H4 (cell line): ENCODE measurements around the gene PABPN1L. TPM values are rescaled to one million over a fixed set of nuclear protein-coding genes. Genes with fewer than 3 reads are reported as not detected.

Experiments
- DNase-seq: peaks from one replicate; pipeline ENCODE4 v3.0.0-alpha.2; 2015; ENCODE audit warnings: low spot score
- total RNA-seq: library from RNA; depleted of rRNA; stranded (reverse); fragments of >200 nt; shearing (Covaris generic); gene quantifications from 2 replicates; pipeline ENCODE4 v1.2.3, GENCODE V29; 2014

Gene PABPN1L
- total RNA-seq, 1 experiment from 2014 or later: not detected

DNA sequence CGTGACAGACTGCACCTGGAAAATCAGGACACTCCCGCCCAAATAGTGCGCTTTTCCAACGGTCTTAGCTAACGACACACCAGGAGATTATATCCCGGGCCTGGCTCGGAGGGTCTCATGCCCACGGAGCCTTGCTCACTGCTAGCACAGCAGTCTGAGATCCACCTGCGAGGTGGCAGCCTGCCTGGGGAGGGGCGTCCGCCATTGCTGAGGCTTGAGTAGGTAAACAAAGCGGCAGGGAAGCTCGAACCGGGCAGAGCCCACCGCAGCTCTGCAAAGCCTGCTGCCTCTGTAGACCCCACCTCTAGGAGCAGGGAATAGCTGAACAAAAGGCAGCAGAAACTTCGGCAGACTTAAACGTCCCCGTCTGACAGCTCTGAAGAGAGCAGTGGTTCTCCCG lies 14.8 kb downstream of the PABPN1L start:
- no peak for DNase-seq

DNA sequence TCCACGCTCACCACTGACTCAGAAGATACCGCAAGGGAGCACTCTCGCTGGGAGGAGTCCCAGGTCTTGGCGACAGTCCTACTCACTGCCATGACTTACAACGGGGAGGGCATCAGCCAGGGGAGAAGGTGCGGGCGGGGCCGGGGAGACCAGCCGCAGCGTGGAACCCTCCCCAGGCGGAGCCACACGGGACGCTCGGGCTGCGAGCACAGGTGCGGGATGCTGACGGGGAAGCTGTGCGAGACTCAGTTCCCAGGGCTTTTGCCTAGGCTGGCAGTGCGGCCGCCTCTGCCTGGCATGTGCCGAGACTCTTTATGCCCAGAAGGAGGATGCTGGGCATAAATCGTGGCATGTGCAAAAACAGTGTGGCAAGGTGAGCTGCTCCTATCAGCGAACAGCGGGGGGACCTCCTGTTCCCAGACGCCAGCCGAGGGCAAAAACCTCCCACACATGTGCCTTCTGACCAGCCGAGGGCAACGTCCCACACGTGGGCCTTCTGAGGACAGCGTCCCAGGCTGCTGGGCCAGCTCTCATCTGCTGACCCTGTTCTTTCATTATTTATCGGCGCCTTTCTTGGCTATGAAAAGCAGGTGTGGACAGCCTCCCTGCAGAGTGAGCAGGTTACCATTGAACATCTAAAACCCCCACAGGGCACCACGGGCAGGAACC lies 15.8 kb downstream of the PABPN1L start:
- no peak for DNase-seq

DNA sequence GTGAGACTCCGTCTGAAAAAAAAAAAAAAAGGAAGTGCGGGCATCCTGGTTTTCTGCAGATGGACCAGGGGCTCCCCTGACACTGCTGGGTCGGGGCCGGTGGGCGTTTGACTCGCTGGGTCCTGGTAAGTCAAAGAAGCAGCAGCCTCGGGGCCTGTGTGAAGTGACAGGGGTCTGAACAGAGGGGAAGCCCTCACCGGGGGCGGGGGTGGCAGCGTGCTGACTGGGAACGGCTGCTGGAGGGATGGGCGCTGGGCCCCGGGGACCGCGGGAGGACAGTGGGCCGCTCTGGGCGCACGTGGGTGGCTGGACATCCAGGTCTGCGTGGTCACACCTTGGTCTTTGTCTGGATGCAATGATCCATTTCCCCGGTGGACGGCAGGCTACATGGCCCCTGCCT lies 17.9 kb downstream of the PABPN1L start:
- no peak for DNase-seq

DNA sequence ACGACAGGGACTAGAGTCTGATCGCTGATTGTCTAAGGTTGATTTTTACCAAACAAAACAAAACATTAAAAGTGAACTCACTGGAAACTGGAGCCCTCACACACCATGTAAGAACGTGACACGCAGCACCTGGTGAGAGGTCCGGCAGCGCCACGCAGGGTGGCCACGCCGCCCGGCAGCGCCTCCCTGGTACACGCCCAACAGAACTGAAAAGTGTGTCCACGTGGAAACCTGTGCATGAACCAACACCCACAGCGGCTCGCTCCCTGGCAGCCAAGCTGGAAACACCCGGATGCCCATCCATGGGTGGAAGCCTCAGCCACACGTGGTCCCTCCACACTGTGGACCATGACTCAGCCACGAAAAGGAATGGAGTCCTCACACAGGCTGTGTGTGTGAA lies 18.8 kb downstream of the PABPN1L start:
- DNase-seq: no peak

DNA sequence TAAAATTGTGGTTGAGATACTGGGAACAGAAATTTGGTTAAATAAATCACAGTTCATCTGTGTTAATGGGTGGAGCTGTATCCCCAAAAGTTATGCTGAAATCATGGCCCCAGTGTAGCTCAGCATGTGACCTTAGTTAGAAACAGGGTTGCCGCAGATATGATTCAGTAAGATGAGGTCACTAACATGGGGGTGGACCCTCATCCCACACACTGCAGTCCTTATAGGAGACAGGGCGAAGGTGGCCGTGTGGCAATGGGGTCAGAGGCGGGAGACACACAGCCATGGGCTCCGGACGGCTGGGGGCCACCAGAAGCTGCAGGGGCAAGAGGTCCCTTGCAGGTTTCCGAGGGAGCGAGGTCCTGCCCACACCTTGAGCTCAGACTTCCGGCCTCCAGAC lies 20.4 kb downstream of the PABPN1L start:
- no peak for DNase-seq

DNA sequence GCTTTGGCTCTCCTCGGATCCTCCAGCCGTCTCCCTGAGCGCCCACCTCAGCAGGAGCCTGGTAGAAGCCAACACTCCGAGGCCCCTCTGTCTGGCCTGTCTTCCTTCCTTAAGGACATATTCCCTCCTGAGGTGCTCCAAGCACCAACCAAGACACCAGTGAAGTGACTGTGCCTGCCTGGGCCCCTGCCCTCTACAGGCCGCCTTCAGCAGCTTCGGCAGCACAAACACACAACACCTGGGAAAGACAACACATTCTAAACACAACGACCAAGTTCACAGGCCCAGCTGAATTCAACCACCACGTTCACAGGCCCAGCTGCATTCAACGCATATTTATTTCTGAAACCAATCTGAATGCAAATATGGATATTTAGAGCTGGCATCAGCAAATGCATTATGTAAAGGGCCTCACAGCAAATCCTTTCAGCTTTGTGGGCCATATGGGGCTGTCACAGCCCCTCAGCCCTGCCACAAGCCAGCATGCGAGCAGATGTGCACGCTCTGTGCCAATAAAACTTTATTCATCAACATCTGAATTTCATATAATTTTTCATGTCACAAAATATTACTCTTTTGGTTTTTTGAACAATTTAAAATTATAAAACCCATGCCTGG lies 21.9 kb downstream of the PABPN1L start:
- DNase-seq: no peak

DNA sequence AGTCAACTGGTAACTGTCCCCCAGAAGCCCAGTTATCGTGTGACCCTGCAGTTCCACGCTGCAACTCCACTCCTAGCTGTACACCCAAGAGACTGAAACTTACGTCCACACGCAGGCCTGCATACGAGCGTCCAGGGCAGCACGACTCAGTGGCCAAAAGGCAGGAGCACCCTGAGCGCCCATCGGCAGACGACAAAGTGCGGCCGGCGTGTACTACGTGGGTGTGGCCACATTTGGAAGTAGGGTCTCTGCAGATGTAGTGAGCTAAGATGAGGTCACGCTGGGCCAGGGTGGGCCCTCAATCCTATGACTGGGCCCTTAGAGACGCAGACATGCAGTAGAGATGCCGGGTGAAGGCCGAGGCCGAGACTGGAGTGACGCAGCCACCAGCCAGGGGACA lies 23.2 kb downstream of the PABPN1L start:
- DNase-seq: no peak

DNA sequence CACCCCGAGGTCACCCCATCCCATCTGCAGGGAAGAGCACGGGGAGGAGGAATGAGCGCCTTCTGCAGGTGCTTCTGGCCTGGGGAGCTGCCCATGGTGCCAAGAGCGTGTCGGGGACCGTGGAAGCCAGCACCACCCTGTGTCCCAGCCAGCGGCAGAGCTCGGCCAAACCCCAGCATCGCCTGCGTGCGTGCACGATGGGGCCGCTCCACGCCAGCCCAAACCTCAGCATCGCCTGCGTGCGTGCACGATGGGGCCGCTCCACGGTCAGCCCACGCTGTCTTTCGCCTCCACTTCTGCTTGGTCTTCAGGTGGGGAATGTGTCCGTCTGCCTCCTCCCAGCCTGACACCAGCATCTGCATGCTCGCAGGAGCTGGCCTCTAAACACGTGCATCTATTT lies 23.7 kb downstream of the PABPN1L start:
- no peak for DNase-seq

DNA sequence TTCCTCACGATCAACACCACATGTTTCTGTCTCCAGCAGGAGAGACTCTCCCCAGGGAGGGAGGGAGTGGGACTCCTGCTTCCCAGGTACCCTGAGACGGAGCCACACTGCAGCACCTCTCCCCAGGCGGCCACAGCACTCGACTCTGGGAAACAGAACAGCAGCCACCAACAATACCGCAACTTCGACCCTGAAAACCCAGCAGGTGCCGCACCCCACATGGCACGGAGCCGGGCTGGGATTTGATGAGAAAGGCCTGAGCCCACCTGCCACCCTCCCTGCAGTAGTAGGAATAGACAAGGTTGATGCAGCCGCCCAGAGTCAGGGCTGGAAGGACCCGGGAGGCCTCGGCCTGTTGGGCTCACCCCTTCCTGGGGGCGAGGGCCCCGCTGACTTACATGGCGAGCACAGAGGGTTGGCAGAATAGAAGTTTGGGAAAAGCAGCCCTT lies 24.1 kb downstream of the PABPN1L start:
- no peak for DNase-seq

DNA sequence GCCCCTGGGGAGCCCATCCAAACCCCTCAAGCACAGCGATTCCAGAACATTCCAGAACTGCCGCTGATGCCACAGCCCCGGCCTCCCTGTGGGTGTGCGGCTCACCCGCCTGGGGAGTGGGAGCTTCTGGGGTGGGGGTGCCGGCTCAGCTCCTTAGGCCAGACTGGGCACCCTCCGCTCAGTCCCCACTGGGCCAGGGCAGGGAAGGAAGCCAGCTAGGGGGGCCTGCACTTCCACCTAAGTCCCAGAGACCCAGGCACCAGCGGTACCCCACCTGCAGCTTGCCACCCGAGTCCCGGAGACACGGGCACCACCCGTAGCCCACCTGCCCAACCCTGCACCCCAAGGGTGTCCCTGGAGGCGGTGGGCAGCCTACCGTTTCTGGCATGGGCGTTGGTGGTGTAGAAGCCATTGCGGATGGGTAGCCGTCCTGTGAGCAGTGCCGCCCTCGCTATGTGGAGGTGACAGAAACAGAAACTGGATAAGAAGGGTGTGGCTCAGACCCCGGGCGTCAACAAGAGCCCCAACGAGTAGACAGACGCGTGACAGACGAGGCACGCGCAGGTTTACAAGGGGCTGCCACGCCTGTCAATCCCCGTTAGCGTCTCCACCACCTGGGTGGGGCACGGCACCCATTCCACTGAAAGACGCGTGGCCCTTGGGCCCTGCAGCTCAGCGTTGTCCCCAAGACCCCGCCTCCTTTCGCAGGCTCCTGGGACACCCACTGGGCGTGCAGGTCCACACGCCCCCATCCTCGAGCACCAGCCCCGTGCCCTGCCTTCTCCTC lies 24.7 kb downstream of the PABPN1L start:
- no peak for DNase-seq

DNA sequence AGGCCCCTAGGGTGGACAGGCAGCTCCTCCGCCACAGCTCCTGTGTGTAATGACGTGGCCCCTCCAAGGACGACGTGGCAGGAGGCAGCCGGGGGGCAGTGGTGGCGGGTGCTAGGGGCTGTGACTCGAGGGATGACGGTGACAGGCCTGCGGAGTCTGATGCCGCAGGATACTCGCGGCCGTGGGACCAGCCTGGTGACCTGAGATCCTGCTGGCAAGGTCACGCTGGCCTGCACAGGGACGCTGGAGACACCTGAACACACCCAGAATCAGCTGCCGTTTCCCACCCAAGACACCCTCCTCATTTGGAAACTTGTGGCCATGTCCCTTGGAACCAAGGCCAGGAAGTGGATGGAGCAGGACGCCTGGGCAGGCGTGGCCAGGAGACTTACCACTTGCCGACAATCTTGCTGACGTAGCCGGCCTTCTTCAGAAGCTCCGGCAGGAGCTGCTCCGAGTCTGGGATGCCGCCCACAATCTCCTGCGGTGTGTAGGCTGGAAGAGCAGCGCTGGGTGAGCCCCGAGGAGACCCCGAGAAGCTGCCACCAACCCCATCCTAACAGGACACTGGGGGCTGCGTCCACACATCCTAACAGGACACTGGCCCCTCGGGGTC lies 25.8 kb downstream of the PABPN1L start:
- DNase-seq: no peak

DNA sequence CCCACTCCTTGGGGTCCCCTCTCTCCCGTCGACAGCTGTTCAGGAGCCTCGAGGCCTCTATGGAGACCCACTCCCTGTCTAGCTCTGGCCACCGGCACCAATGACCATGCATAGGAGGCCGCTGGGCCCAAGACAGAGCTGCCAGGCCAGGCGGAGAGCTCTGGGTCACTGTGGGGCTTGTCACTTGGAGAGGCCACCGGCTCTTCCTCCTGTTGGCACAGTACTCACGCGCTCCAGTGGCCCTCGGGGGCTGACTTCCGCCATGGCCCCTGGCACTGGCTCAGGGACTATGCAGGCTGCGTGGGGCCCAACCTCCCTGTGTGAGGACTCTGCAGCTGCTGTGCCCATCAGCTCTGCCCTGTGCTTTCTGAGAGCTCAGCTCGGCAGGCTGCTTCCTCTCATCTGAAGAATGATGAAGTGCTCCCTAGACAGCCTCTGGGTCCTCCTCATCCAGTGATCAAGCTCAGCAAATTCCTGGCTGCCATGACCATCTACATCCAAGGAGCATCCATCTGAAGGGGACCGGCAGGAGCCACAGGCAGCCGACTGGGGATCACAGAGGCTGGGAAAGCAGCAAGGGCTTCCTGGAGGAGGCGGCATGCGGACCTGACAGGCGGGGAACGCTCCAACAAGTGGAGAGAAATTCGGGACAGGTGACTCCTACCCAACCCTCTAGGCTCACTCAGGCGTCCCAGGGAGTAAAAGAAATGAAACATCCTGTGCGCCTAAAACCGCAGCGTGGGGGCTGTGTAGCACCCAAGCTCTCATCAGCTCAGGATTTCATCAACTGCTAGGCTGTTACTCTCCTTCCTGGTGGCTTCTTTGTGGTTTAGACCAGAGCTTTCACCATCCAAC lies 26.5 kb downstream of the PABPN1L start:
- DNase-seq: no peak

DNA sequence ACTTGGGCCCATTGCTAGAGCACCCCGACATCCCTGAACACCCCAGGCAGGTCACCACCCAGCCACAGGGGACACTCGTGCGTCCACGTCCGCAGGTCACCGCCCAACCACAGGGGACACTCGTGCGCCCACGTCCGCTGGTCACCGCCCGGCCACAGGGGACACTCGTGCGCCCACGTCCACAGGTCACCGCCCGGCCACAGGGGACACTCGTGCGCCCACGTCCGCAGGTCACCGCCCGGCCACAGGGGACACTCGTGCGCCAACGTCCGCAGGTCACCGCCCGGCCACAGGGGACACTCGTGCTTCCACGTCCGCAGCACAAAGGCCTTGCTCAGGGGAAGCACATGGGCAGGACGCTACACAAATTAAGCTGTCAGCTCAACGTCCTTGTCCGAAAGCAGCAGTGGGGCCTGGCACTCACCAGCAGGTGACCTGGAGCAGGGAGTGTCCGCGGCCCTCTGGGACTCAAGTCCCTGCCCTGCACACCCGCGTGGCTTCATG lies 27.4 kb downstream of the PABPN1L start:
- DNase-seq: no peak

DNA sequence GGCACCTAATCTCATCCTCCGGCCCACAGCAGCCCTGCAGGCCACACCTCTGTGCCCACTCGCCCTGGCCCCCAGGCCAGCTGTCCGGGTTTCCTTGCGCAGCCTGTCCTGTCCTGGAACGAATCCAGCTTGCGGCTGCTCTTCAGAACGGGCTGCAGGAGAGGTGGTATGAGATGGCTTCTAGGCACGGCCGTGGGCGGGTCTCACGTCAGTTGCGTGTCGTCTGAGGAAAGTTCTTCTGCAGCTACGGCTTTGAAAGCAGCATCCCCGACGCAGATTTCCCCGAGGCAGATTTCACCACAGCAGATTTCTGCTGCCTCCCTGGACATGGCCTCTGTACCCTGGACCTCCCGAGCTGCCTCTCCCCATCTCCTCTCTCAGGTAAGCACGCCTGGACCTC lies 27.9 kb downstream of the PABPN1L start:
- no peak for DNase-seq

DNA sequence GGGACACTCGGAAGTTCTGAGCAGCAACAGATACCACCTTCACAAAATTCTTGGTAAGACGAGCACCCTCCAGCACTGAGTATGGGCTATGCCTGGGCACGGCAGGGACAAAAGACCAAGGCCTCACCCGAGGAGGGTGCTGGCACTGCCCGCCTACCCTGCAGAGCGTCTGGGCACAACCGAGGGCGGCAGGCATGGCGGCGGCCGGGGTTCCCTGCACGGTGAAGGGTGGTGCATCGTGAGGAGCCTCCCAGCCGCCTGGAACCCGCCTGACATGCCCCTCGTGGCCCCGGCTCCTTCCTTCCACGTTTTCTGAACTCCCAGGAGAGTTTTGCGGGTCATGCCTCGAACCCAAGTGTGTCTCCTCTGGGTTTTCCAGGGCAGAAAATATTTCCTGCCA lies 28.7 kb downstream of the PABPN1L start:
- DNase-seq: no peak

DNA sequence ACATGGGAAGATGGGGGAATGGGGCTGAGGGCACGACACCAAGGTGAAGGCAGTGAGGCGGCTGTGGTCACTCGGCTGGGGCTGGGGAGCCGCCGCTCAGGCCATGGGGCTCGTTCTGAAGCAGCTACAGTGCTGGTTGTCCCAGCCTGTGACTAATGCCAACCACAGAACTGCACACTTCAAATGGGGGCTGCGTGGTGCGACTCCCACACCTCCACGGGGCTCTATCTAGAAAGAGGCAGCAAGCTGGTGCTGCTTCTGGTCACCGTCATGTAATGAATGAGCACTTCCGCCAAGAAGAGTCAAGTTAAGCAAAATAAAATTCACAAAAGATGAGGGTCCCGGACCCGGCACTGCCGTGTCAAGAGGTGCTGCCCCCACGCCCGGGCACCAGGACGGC lies 29.7 kb downstream of the PABPN1L start:
- DNase-seq: no peak

DNA sequence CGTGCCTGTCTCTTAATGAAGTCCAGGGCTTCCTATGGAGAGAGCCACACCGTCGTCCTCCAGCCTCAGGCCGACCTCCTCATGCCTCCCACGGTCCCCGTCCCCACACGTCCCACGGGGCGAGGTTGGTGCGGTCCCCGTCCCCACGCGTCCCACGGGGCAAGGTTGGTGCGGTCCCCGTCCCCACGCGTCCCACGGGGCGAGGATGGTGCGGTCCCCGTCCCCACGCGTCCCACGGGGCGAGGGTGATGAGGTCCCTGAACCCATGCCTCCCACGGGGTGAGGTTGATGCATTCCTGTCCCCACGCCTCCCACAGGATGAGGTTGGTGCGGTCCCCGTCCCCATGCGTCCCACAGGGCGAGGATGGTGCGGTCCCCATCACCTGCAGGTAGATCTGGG lies 30.6 kb downstream of the PABPN1L start:
- no peak for DNase-seq

DNA sequence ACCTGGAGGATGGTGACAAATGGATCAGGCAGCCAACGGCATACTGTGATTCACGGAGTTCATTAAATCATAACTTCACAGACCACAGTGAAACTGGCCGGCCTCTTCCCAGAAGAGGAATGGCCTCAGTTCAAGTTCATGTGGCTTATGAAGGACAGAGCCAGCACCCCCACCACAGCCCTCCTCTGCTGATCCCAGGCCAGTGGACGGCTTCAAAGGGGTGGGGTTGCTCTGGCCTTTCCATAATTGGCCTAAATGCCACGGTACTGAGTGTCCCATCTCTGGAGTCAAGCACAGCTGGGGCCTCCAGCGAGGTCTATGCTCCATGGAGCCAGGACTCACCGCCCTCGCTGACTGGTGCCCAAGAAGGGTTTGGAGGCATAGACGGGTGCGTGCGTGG lies 31.1 kb downstream of the PABPN1L start:
- DNase-seq: no peak

DNA sequence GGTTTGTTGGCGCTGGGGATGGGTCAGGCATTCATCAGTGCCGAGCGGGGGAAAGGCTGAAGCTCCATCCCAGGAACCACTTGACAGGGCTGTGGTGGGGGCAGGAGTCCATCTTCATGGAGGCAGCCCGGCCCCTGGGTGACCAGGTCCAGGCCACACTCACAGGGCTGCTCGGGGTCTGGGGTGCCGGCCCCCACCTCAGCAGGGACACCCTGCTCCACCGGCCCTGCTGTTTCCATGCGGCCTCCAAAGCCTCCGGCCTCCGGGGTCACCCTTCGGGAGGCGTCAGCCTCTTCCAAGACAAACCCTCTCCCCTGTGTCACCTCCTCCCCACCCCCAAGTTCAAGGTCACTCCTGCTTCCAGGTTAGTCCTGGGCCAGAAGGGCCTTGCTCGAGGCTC lies 31.8 kb downstream of the PABPN1L start:
- DNase-seq: no peak

DNA sequence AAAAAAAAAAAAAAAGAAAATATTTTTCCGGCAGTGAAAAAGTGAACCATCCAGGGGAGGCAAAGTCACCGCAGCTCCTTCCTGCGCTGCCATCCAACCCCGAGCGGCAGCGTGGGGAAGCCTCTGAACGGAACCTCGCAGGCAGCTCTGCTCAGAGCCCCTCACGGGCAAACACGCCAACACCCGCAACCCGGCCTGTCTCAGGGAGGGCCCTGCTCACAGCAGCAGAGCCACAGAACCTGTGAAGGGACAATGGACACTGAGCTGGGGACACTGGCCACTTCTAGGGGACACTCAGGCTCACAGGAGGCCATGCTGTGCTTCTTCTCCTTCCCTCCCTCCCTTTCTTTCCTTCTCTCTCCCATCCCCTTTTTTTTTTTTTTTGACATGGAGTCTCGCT lies 33.4 kb downstream of the PABPN1L start:
- no peak for DNase-seq

DNA sequence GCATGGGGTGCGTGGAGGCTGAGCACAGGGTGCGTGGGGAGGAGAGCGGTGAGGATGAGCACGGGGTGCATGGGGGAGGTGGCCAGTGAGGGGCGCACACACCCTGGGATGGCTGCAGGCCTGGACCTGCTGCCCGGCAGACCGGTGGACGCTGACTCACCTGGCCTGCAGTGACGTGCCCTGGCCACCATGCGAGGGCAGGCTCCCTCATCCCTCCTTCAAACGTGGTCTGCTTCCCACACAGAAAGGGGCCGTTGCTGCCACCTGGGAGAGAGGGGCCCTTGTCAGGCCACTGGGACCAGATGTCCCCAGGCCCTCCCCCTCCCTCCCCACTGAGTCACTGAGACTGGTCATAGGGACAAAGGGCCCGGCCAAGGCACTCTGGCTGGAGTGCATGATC lies 34.6 kb downstream of the PABPN1L start:
- no peak for DNase-seq

DNA sequence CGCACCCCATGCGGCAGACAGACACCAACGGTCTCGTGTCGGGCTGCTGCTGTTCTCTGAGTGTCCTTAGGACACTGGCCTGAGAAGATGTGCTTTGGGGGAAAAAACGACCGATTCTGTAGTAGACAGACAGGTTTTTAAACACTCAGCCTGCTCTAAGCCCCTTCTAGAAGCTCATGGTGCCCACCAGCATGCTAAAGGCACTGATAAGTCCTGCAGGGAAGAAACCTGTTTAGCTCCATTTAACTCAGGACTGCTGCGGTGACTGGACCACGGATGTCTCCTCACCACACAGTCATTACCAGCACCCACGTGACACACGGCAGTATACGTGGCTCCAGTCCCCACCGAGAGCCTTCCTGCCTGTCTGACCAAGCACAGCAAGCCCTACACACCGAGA lies 35.7 kb downstream of the PABPN1L start:
- DNase-seq: no peak
